RWPE1 (cell line): ENCODE measurements around the gene EPS15.

ENCODE experiments used
- CTCF ChIA-PET: fragments of 350-600 bp; sonication (Branson Sonifier 250); formaldehyde crosslinking; extraction: SDS; loops from one replicate; lab custom pipeline; 2021; lab: Yijun Ruan, JAX
- POLR2A ChIA-PET: fragments of 400-600 bp; formaldehyde crosslinking; extraction: SDS; loops from one replicate; lab custom pipeline; 2020; ENCODE audit warnings: antibody characterized with exemption; ENCODE audit not compliant: low non-redundant PET; lab: Yijun Ruan, JAX
- DNase-seq: peaks from one replicate; pipeline ENCODE4 v3.0.0; 2012; ENCODE audit warnings: low spot score
- H3K27ac ChIP-seq: fragments of 450-650 bp; 2 replicates; pipeline ENCODE4 v1.5.1; 2017
- CTCF ChIP-seq: fragments of 450-650 bp; conservative IDR thresholded peaks from 2 replicates; pipeline ENCODE4 v1.5.1; 2017; ENCODE audit warnings: low read depth, mild to moderate bottlenecking

Gene EPS15

GRCh38 chr1:51330331-51331201 lies 188.5 kb downstream of the EPS15 start, which contains the start of gene TTC39A:
Gene TTC39A (minus strand): TSS chr1:51330562. CDS start chr1:51330477, 85 bp downstream.
- POLR2A ChIA-PET, result no interaction called here
- TF ChIP-seq CTCF, result no peak
- H3K27ac ChIP-seq, result no peak within 1 kb of the TSS

GRCh38 chr1:51329443-51330325 lies 189.4 kb downstream of the EPS15 start:
- TF ChIP-seq CTCF, result no peak
- no peak for DNase-seq
- H3K27ac ChIP-seq, result no peak overlapping the region
- POLR2A ChIA-PET, result no interaction called here
- CTCF ChIA-PET, result interaction anchor here (0.6 to 1.1 kb wide), 3 partner anchors 12 to 408 kb away, joined by 3 read pairs; no protein-coding TSS in a partner anchor

More at GRCh38 chr1:51330331-51331201, 188.5 kb downstream of the EPS15 start, which contains the start of gene TTC39A:
- CTCF ChIA-PET, result interaction anchor here (0.6 kb wide), 3 partner anchors 214 to 409 kb away, joined by 3 to 4 read pairs (median 3); no protein-coding TSS in a partner anchor
- DNase-seq, result no peak

- ChIA-PET POLR2A (no interaction called here), CTCF (interaction anchor here (0.6 to 1.1 kb wide), 3 partner anchors 11 to 67 kb away, joined by 3 to 6 read pairs (median 3); no protein-coding TSS in a partner anchor)
- no peak overlapping the region for H3K27ac ChIP-seq
- no peak for DNase-seq
- no peak for TF ChIP-seq CTCF
Measured at GRCh38 chr1:51328926-51329325, 190.1 kb downstream of the EPS15 start.

GRCh38 chr1:51328279-51328678 lies 190.8 kb downstream of the EPS15 start:
- TF ChIP-seq CTCF, result no peak

GRCh38 chr1:51327386-51327785 lies 191.7 kb downstream of the EPS15 start:
- TF ChIP-seq CTCF, result no peak
- no peak overlapping the region for H3K27ac ChIP-seq
- ChIA-PET POLR2A (no interaction called here), CTCF (interaction anchor here (0.6 to 0.7 kb wide), 2 partner anchors 9 to 34 kb away, joined by 3 to 5 read pairs; no protein-coding TSS in a partner anchor)
- no peak for DNase-seq

More at GRCh38 chr1:51328279-51328678, 190.8 kb downstream of the EPS15 start:
- H3K27ac ChIP-seq, result no peak overlapping the region
- DNase-seq, result no peak
- ChIA-PET CTCF (interaction anchor here (0.6 kb wide), 1 partner anchor 50 kb away, joined by 4 read pairs; no protein-coding TSS in a partner anchor), POLR2A (no interaction called here)
